Lower leg skin (tissue), 4 donors: ENCODE measurements around the gene CCPG1. TPM values are rescaled to one million over a fixed set of nuclear protein-coding genes. Genes with fewer than 3 reads are reported as not detected.
"Not testable (repeated sequence)": the region's sequence is repeated elsewhere in the genome, so short reads cannot be mapped to it uniquely, and the experiment has no call there.

Experiments used
- DNase-seq, 2 donors: peaks; one replicate each; pipeline ENCODE4 v3.0.0-alpha.2; 2019; ENCODE audit warnings: low spot score in 2 of 2
- H3K4me3 ChIP-seq: fragments of 200-600 bp; sonication (generic); 2 replicates; pipeline ENCODE4 v1.5.1; 2017; ENCODE audit warnings: mild to moderate bottlenecking, low read depth; ENCODE audit not compliant: poor library complexity, severe bottlenecking
- POLR2A ChIP-seq, 2 donors: fragments of 450-650 bp; IDR thresholded peaks; one replicate each; pipeline ENCODE4 v1.6.1; 2016 to 2017; ENCODE audit warnings: antibody characterized with exemption in 2 of 2, mild to moderate bottlenecking in 1 of 2, moderate library complexity in 1 of 2
- WGBS, 2 donors: methylation state at CpG; one replicate each; pipeline ENCODE4 v1.1.5; 2018; 5-methylcytosine and 5-hydroxymethylcytosine counted together
- intact Hi-C: fragments of 100-400 bp; cut with DNase I; formaldehyde crosslinking; loops from one replicate; pipeline ENCODE4 v1.15.0; 2023; ENCODE audit warnings: low total_unique reads
- total RNA-seq, 4 donors: library from RNA; depleted of rRNA; stranded (reverse); fragments of >200 nt; gene quantifications; one replicate each; pipeline ENCODE4 v1.1.0, GENCODE V29; 2016
- TF ChIP-seq, protein P1 (sequence below), 3 donors: fragments of 450-650 bp; IDR thresholded peaks; one replicate each; pipeline ENCODE4 v1.5.1; 2016; ENCODE audit warnings: antibody characterized with exemption in 3 of 3, mild to moderate bottlenecking in 3 of 3, moderate library complexity in 2 of 3

CCPG1 gene
- total RNA-seq, 4 donors from 2014 or later, result 20.1 to 36.1 (median 25.4) TPM

DNA sequence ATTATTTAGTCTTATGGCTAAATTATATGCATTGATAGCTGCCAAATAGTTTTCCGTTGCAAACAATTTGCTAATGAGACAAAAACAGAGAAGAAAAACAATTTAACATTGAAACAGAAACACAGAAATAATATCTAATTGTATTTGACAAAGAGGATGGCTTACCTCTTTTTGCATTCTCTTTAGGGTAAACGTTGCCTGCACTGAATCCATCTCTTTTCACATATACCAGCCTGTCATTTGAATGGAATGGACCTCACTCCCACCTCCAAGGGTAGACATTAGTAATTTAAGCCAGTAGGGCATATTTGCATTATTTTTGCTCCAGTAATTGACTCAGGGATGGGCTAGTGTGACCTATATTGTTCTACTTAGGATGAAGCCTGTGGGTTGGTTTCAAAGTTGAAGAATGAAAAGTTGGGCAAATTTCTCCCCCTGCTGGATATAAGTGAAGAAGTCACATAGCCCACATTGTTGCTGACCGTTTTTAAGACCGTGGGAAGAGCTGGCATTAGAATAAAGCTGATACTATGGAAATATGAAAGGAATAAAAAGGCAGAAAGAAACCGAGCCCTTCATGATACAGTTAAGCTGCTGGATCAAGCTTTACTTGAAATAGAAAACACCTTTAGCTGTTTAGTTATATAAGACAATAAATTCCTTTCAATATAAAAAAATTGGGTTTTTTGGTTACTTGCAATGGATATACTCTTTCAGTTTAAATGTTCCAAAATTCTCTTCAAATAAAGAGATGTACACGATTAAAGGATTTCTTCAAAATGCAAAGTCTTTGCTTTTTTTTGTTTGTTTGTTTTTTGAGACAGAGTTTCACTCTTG is 27.0 kb upstream of the CCPG1 start:
- no peak overlapping the region for H3K4me3 ChIP-seq
- 28 to 37% methylated on average over 6 of the region's 6 CpGs for WGBS, 2 donors
- no peak for DNase-seq
- no peak for TF ChIP-seq POLR2A (IDR thresholded peaks at IDR 0.05)
- intact Hi-C loops, result no loop called here

DNA sequence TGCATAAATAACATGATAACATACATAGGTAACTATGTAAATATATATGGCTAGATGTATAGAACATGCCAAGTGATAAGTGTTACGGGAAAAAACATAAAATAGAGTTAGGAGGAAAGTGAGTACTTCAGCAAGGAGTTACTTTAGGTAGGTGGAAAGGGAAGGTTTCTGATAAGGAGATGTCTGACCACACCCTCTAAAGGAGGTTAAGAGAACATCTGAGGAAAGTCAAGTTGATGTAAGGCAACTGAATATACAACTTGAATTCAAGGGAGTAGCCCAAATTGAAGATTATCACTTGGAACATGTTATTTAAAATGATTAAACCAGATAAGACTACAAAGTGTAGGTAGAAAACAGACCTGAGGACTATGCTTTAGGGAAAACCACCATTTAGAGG is 13.9 kb upstream of the CCPG1 start:
- DNase-seq, result no peak
- intact Hi-C loops, result no loop called here
- H3K4me3 ChIP-seq, result no peak overlapping the region
- TF ChIP-seq, protein P1, sequence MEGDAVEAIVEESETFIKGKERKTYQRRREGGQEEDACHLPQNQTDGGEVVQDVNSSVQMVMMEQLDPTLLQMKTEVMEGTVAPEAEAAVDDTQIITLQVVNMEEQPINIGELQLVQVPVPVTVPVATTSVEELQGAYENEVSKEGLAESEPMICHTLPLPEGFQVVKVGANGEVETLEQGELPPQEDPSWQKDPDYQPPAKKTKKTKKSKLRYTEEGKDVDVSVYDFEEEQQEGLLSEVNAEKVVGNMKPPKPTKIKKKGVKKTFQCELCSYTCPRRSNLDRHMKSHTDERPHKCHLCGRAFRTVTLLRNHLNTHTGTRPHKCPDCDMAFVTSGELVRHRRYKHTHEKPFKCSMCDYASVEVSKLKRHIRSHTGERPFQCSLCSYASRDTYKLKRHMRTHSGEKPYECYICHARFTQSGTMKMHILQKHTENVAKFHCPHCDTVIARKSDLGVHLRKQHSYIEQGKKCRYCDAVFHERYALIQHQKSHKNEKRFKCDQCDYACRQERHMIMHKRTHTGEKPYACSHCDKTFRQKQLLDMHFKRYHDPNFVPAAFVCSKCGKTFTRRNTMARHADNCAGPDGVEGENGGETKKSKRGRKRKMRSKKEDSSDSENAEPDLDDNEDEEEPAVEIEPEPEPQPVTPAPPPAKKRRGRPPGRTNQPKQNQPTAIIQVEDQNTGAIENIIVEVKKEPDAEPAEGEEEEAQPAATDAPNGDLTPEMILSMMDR (IDR thresholded peaks at IDR 0.05), result no peak
- TF ChIP-seq POLR2A (IDR thresholded peaks at IDR 0.05), result no peak
- 0% methylated on average over 1 of the region's 1 CpG for WGBS, 2 donors

DNA sequence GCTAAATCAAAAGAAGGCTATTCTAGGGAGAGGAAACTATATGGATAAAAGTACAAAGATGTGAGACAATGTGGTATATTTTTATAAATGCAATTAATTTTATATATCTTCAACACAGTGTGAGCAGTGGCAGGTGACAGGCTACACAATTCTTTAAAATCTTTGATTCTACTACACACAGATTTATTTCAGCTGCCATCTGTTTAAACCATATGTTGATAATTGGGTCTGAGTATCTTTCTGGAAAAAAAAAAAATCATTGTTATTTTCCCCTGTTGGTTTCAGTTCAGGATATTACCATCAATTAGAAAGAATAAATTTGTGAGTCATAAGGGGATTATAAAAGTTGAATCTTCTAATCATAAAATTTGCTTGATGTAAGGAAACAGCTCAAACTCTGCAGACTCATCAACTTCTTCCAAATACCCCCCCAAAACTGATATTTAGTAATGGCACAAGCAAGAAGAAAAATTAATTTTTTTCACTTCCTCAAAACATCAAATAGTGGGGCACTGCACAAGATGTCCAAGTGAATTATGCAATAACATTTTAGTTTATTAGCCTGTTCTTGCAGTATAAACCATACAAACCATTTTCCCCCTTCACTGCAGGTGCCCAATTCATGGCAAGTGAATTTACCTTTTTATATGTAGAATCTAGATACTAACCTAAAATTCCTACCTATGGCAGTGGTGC is 12.2 kb upstream of the CCPG1 start:
- no peak overlapping the region for H3K4me3 ChIP-seq
- TF ChIP-seq POLR2A (IDR thresholded peaks at IDR 0.05), result no peak
- TF ChIP-seq, protein P1 (IDR thresholded peaks at IDR 0.05), result no peak
- intact Hi-C loops, result no loop called here
- DNase-seq, result no peak

DNA sequence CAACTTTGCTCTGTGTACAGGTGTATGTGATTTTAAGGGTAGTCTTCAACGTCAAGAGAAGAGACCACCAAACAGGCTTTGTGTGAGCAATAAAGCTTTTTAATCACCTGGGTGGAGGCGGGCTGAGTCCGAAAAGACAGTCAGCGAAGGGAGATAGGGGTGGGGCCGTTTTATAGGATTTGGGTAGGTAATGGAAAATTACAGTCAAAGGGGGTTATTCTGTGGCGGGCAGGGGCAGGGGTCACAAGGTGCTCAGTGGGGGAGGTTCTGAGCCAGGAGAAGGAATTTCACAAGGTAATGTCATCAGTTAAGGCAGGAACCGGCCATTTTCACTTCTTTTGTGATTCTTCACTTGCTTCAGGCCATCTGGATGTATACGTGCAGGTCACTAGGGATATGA is 9.5 kb upstream of the CCPG1 start:
- DNase-seq, intact Hi-C loops, H3K4me3 ChIP-seq: not testable (repeated sequence)
- WGBS, 2 donors, result 77 to 80% methylated on average over 8 of the region's 8 CpGs

DNA sequence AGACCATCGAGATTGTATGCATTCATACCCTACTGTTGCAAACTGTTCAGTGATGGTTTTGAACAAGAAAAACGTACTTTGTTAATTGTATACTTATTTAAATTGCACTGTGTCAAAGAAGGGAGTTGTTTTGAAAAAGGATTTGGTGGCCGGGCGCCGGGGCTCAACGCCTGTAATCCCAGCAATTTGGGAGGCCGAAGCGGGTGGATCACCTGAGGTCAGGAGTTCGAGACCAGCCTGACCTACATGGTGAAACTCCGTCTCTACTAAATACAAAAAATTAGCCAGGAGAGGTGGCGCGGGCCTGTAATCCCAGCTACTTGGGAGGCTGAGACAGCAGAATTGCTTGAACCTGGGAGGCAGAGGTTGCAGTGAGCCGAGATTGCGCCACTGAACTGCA is 817 bp upstream of the CCPG1 start:
- WGBS, 2 donors, result 59 to 70% methylated on average over 14 of the region's 14 CpGs
- DNase-seq, H3K4me3 ChIP-seq, intact Hi-C loops: not testable (repeated sequence)

DNA sequence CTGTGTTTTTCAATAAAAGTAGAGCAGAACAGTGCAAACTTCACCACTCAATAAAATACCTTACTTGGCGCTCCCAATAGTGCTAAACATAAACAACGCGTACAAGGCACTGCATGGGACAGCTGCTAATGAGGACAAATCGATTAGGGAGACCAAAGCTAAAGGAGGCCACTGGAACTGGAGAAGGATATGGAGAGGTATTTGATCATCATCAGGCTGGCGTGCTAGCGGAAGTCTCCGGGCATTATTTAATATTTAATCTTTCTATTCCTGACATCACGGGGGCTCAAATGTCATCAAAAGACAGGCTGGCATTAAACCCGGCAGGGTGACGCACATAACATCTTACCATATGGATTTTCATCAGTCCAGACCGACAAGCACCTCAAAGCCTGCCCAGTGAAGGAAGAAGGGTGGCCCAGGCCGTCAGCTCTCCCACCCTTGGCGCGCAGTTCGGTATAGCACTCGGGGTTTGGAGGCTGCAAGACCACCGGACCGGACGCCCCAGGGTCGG is 604 bp downstream of the CCPG1 start:
- intact Hi-C loops, result no loop called here

DNA sequence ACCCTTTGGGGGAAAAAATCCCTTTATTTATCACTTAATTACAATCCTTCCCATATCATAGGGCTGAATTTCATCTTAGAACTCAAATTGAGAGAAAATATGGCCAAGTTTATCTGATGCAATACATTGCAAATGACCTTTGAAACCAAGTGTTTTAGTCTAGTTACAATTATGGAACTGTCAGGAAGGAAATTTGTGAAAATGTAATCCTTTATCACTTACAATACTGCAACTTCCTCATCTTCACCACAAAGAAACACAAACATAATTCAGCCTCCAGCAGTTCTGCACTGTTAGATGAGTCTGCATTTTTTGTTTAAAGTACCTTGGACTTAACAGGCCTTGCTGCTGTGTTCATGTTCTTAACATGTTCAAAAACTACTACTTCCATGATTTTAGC is 4.6 kb downstream of the CCPG1 start:
- no peak for TF ChIP-seq POLR2A (IDR thresholded peaks at IDR 0.05)
- TF ChIP-seq, protein P1 (IDR thresholded peaks at IDR 0.05), result no peak
- DNase-seq, result no peak
- no peak overlapping the region for H3K4me3 ChIP-seq
- intact Hi-C loops, result no loop called here

More for the DNA sequence above, 604 bp downstream of the CCPG1 start:
- no peak for TF ChIP-seq POLR2A (IDR thresholded peaks at IDR 0.05)
- TF ChIP-seq, protein P1 (IDR thresholded peaks at IDR 0.05), result no peak
- WGBS, 2 donors, result 2 to 4% methylated on average over 18 to 20 of the region's 20 CpGs
- peak overlapping the region; percentile 84 for H3K4me3 ChIP-seq
- no peak for DNase-seq
